GM19351 (cell line): ENCODE measurements around the gene INTS6.

Experiments used
- ATAC-seq: cut with Tn5 transposase; IDR thresholded peaks from one replicate; pipeline ENCODE4 v1.9.1; 2021; ENCODE audit warnings: mild to moderate bottlenecking, moderate library complexity; ENCODE audit not compliant: unreplicated experiment

The INTS6 gene, protein sequence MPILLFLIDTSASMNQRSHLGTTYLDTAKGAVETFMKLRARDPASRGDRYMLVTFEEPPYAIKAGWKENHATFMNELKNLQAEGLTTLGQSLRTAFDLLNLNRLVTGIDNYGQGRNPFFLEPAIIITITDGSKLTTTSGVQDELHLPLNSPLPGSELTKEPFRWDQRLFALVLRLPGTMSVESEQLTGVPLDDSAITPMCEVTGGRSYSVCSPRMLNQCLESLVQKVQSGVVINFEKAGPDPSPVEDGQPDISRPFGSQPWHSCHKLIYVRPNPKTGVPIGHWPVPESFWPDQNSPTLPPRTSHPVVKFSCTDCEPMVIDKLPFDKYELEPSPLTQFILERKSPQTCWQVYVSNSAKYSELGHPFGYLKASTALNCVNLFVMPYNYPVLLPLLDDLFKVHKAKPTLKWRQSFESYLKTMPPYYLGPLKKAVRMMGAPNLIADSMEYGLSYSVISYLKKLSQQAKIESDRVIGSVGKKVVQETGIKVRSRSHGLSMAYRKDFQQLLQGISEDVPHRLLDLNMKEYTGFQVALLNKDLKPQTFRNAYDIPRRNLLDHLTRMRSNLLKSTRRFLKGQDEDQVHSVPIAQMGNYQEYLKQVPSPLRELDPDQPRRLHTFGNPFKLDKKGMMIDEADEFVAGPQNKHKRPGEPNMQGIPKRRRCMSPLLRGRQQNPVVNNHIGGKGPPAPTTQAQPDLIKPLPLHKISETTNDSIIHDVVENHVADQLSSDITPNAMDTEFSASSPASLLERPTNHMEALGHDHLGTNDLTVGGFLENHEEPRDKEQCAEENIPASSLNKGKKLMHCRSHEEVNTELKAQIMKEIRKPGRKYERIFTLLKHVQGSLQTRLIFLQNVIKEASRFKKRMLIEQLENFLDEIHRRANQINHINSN

DNA sequence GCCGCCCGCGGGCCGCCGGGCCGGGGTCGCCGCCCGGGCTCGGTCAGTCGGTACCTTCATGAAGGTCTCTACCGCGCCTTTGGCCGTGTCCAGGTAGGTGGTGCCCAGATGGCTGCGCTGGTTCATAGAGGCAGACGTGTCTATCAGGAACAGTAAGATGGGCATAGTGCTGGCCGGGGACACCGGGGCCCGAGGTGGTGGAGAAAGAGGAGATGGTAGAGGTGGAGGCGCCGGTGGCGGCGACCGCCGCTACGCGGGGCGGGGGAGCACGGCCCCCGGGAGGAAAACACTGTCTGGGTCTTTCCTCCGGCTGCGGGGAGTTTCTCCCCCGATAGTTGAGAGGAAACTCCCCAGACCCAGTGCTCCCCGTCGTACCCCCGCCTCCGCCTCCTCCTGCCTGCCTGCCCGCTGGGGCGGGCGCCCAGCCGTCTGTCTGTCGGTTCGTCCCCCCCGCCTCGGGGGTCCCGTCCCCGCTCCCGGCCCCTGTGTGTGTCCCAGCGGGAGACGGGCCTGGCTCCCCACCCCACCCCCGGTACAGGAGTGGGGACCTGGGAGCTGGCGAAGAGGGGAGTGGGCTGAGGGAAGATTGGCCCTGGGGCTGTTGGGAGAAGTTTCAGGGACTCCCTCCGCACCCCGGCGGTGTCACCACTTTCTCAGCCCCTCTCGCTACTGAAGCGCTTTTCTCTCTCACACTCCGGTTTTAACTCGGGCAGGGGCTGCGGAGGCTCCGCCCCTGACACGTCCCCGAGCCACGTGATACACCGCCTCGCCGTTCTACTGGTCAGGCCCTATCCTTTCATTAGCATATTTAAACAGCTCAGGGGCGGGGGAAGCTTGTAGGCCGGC is at the start of gene INTS6:
Gene INTS6, minus strand, starts transcription at position 676 of the 846 bp plus-strand sequence. Its CDS starts 511 bp downstream, at position 165.
- ATAC-seq: peak; percentile 65

DNA sequence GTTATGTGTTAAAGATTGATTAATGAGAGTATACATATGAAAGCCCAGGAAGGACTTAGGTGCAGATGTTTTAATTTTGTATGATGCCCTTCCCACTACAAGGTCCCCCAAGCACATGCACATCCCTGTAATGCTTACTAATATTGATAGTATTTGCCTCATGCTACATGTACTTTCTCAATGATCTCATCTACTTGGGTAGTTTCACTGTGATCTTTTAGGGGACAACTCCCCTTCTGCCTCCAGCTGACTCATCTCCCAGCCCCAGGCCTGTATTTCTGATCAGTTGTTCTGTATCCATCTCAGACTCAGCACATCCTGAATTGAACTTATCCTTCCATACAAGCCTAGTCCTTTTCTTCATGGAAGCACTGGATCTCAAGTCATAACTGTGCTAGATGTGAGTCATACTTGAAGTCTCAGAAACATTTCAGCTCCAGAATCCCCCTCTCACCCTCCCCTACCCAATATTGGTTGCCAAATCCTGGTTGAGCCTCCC is 49.4 kb upstream of the INTS6 start:
- peak; percentile 97 for ATAC-seq

DNA sequence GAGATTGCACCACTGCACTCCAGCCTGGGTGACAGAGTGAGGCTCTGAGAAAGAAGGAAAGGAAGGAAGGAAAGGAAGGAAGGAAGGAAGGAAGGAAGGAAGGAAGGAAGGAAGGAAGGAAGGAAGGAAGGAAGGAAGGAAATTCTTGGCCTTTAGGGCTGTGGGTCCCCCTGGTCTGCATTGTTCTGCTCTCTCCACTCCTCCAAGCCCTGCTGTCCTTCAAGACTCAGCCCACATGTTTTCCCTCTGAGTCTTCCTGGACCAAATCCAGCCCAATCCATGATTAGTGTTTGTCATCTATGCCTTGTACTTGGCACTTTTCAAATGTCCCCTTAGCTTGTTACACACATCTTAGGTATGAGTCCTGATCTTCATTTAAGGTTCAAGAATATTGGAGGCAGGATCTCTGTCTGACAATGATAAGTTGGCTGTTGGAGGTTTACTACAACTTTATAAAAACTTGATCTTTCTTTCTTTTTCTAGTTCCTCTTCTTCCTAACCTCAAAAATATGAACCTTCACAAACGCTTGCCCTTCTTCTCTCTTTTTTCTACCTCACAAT is 48.8 kb upstream of the INTS6 start:
- ATAC-seq: peak; percentile 25

DNA sequence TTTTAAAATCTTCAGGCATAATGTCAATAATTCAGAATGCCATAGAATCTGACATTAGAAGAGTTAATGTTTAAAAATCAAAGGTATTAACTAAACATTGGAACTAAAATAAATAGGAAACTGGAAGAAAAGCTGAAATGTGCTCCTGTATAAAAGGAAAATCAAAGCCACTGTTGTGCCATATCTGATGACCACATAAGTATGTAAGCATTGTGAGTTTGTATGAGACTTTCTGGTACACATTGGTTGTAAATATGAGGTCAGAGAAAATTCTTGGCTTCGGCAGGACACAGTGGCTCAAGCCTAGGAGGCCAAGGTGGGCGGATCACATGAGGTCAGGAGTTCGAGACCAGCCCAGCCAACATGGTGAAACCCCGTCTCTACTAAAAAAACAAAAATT is 48.3 kb upstream of the INTS6 start:
- no peak for ATAC-seq

DNA sequence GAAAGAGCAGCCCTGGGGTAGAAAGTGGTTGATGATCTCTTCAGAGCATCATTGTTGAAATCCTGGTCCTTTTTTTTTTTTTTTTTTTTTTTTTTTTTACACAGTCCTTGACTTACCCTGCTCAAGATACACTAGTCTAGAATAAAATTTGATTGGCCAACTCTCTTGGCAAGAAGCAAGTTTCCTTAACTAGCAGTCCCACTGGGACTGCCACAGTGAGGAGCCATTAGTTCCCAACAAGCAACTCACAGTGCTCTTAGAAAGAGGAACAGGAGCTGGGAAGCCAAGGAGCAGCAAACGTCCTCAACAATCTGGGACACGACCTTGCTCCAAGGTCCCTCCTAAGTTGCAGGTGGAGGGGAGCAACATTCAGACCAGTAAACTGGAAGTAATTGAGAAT is 47.9 kb upstream of the INTS6 start:
- ATAC-seq: no peak

DNA sequence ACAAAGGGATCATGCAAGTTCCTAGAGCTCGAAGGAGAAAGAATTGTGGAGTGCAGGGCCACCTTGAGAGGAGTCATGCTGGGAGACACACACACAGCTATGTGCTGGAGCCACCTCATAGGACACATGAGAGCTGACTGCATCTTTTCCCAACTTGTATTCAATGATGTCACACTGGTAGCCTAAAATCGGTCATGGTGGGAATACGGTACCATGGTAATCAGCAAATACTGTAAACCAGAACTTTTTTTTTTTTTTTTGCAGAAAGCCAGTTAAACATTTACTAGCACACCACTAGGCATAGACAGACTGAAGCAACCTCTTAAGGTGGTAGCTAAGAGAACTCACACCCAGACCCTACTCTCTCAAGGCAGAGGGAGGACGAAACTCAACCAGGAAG is 47.0 kb upstream of the INTS6 start:
- no peak for ATAC-seq

DNA sequence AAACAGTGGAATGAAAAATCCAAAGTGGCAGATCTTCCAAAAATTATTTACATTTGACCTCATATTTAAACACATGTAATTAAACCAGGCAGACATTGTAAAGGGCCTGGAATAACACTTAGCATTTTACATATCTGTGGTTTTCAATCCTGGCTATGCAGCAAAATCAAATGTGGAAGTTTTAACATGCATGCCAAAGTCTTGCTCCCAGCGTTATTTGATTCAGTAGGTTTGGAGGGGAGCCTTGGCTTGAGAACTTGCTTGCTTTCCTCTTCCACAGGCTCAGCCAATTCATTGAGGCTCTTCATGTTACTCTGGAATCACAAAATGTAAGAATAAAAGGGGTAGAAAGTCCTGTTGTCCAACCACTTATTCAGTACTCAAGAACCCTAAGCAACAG is 42.5 kb upstream of the INTS6 start:
- no peak for ATAC-seq

DNA sequence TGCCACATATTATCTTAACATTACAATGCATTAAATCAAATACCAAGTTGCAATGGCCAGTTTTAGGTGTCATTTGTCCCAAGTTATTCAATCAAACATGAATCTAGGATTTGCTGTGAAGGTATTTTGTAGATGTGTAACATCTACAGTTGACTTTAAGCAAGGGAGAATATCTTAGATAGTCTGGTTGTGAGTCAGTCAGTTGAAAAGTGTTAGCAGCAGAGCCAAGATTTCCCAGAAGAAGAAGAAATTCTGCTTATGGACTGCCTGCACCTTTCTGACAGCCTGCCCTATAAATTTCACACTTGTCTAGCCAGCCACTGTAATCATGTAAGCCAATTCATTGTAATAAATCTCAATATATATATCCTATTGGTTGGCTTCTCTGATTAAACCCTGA is 41.3 kb upstream of the INTS6 start:
- ATAC-seq: no peak

DNA sequence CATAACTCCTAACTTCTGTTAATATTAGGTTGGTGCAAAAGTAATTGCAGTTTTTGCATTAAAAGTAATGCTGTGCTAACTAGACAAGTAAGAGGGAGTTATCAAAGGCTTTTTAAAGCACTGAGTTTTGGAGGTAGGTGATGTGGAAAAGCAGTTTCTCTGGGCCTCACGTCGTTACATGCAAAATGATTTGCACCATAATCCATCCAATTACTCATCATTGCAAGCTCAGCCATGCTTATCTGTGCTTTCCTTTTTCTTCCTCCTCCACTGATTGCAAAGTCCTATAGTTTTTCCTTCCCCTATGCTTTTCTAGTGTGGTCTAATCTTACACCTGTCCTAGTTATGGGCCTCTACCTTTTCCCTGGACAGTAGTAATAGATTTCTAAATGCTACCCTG is 35.4 kb upstream of the INTS6 start:
- no peak for ATAC-seq

DNA sequence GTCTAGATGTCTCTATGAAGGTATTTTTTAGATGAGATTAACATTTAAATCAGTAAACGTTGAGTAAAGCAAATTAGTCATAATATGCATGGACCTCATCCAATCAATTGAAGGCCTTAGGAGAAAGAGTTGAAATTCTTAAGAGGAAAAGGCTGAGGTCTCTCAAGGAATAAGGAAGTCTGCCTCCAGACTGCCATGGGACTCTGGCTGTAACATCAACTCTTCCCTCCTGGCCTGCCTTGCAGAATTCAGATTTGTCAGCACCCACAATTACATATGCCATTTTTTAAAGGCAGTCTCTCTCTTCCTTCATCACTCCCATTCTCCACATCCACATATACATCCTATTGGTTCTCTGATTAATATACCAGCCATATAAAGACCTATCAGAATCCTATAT is 28.8 kb upstream of the INTS6 start:
- ATAC-seq: no peak

DNA sequence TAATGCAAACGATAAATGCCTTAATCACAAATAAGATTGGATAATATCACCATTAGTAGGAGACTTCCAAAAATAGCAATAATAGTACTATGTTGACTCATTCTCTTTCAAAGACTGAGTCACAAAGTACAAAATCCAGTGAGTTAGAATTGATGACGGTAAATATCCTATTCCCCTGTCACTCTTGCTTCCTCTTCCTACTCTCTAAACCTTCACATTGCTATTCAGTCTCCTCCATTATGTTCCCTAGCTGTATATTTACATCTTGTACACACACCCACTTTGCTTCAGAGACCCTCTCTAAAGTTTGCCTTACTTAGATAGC is 26.3 kb upstream of the INTS6 start:
- ATAC-seq: no peak

DNA sequence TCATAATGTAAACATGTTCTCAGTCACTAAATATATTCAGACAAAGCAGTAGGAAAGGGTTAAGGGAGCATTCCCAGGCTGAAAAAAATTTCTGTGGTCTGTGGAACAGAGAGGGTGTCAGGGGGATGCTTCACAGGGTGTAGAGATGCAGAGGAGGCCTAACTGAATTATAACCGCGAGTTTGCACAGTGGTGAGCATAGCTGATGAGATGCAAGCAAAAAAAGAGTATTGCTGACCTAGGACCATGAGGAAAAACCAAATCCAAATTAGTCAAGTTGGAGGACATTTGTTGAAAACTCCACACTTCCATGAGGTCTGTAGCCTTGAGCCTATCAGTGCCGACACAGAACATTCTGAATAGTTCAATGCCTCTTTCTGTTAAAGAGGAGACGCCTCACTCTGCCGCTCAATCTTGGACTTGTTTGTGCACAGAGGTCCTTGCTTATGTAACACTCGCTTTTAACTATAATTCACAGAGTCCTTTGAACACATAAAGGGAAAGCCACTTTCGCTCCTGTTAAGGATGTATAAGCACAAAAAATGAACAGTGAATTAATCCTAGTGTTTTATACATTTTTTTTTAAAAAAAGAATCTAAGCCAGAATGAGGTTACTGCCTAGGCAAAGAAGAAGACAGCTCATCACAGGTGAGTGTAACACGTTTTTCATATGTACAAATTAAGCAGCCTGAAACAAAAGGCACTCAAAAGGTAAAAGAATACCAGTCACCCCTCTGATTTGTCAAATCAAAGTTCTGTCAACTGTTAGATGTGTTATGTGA is 25.8 kb upstream of the INTS6 start:
- ATAC-seq: no peak

DNA sequence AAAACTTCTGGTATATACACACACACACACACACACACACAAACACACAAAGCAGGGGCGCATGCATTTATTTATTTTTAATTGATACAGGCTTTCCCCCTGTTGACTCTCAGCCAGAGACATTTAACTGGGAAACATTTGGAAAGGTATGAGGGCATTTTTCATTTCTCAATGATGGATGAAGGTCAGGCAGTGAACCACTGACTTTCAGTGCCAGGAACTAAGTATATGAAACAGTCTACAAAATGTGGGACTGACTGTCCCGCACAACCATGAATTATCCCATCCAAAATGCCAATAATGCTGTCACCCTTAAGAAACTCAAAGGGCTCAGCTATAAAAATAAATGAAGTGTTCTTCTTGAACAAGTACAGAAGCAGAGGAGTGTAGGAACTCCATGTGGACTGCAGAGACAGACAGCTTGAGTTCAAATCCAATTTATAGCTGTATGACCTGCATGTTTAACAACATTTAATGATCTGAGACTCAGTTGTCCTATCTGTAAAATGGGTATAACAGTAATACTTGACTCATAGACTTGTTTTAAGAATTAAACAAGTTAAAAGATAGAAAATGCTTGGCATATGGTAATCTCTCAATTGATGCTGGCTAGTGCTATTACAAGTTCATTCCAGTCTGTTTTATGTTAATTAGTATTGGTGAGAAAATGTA is 25.0 kb upstream of the INTS6 start:
- ATAC-seq: no peak

DNA sequence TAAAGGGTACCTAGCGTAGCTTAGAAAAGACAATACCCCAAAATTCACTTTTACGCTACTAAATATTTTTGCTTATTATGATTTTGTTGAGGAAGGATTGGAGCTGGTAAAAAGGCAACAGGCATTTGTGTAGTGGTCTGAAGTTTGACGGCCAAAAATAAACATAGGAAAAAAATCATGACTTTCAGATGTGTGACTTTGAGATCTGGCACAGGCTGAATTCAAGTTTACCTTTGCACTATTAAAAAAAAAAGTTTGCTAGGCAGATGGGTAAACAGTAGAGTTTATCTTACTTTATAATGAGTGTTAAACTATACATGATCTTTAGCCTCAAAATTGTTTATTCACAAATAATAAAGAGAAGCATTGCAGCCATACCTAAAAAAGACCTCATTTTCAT is 24.3 kb upstream of the INTS6 start:
- ATAC-seq: no peak

DNA sequence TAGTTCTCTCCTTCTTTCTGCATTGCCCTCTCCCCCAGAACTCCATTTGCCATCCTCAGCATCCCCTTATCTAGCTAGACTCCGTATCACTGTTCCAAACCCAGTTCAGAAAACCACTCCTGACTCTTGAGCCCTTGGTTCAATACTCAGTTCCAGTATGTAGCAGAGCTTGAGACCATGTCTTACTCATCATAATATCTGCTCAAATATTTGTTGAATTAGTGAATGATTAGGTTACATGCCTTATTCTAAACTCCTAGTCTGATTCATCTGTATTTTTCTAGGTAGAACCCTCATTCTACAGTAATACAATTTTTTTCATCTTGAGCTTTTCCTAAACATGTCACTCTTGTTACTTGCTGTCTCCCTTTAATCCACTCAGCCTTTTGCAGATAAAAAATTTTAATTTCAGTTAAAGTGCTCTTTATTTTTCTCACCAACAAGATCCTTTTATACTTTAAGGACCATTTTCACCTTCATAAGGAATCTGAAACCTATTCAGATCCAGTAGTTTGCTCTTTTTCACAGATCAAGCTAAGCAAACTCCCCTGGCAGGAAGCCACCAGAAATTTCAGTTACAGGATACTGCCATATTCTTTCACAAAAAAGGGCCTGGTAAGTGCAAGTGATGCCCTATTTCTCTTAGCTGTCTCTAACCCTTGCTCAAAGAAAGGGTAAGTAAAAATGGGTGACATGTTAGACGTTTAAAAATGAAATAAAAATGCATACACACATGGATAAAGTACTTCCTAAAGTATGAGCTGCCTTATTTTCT is 23.1 kb upstream of the INTS6 start:
- no peak for ATAC-seq

DNA sequence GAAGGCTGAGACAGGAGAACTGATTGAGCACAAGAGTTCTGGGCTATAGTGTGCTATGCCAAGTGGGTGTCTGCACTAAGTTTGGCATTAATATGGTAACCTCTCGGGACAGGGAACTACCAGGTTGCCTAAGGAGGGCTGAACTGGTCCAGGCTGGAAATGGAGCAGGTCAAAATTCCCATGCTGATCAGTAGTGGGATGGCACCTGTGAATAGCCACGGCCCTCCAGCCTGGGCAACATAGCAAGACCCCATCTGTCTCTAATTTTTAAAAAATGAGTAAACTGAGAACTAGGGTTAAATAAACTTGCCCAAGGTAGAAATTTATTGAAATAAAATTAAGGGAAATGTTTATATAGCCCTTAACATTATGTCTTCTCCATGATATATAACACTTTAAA is 17.0 kb upstream of the INTS6 start:
- ATAC-seq: no peak

DNA sequence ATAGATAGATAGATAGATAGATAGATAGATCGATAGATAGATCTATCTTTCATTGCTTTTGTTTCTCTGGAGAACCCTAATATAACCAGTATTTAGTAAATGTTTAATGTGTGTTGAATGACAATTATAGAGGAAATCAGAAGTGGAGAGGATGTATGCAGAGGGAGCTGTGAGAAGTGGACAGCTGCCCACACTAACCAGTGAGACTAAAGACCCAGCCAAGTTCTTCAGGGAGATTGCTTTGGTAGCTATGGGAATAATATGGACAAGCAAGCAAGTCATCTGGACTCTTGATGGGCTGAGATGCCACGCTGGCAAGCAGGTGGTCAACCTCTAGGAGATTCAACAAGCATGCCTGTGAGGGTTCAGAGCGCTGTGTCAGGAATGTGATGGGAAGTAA is 14.9 kb upstream of the INTS6 start:
- no peak for ATAC-seq

DNA sequence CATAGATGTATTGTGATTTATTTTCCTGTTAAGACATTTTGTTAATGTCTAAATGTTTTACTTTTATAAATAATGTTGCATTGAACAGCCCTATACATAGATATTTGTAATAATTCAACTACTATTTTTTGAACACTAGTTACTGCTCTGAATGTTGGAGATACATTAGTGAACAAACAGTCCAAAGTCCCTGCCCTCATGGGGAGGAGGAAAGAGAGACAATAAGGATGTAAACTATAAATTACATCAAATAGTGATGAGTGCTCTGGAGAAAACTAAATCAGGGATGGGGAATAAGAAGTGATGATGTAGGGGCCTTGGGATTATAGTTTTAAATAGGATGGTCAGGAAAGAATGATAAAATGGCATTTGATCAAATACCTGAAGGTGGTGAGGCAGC is 12.3 kb upstream of the INTS6 start:
- ATAC-seq: no peak
